ENCODE measurements around the gene MPG. TPM values are rescaled to one million over a fixed set of nuclear protein-coding genes. Genes with fewer than 3 reads are reported as not detected.

The MPG gene
- total RNA-seq, 1 experiment from 2014 or later: 144 TPM

DNA sequence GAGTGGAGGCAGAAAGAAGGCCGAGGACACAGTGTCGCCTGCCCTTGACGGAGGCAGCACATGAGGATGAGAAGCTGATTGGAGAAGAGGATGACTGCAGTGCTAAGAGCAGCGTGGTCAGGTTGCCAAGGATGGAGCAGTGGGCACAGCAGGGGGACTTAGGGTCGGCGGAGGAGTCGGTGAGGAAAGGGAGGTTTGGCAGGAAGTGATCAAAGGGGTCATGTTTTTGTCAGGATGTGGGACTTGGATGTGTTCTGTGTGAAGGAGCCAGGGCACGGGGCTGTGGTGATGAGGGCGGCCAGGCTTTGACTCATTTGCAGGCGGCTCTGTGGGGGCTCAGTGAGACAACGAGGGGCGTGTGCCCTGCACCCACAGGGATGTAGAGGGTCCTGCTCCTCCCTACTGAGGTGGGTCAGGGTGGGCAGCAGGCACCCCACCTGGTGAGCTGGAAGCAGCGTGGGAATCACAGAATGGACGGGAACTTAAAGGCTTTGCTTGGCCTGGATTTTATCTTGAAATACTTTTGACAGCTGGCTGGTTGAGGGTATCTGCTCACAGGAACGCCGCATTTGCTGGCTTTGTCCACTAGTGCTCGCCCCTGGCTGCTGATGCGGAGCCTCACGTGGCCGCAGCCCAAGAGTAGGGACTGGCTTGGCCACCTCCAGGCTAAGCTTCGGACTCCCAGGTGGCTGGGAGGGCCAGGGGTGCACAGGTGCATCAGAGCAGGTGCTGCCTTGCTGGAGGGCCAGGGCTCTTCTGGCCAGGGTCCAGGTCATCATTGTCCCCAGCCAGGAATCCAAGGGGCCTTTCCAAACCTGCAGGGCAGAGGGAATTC lies 6.0 kb downstream of the MPG start:
- DNase-seq (ENCODE audit: low spot score): peak; percentile 62

DNA sequence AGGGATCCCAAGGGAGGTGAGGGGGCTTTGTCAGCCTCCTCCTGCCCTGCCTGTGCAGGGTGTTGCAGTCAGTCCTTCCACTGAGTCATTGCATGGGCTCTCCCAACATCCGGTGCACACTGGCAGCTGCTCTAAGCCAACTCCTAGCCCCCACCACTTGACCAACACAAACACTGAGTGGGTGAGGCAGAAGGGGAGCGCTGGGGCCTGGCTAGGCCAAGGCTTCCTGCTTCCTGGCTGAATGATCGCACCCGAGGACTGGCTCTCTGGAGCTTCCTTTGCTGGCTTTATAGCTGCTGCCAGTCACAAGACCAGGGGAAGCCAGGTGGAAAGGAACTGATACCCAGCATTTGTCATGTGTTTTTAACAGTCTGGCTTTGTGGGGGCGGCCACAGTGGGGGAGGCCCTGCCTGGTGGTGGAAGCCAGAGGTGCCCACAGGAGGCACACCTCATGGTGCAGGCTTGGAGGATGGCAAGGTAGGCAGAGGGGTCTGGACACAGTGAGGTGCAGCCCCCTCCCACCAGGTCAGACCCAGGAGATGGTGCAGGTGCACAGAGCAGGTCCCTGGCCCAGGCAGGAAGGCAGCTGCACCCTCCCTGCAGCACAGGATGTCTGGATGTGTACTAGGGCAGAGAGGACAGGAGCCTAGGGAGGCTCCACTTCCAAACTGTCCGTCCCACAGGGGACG lies 6.8 kb downstream of the MPG start:
- DNase-seq (ENCODE audit: low spot score): peak; percentile 98

DNA sequence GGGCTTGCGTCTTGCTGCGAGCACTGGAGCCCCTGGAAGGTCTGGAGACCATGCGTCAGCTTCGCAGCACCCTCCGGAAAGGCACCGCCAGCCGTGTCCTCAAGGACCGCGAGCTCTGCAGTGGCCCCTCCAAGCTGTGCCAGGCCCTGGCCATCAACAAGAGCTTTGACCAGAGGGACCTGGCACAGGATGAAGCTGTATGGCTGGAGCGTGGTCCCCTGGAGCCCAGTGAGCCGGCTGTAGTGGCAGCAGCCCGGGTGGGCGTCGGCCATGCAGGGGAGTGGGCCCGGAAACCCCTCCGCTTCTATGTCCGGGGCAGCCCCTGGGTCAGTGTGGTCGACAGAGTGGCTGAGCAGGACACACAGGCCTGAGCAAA lies 7.4 kb downstream of the MPG start:
- DNase-seq (ENCODE audit: low spot score): no peak

DNA sequence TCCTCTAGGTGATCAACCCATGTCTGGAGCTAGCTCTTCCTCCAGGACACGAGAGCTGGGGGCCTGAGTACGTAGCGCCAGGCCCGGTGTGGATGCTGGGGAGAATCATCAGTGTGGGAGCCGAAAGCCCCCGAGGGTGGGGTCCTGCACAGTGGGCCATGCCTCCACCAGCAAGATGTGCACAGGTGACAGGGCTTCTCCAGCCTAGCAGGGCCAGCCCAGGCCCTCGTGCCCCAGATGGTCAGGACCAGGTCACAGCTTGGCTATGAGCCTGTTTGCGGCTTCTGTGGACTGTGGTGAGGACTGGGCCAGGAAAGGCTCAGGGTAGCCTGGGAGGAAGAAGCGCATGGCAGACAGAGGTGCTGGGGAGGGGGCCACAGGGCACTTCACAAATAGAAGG lies 7.8 kb downstream of the MPG start:
- no peak for DNase-seq (ENCODE audit: low spot score)

DNA sequence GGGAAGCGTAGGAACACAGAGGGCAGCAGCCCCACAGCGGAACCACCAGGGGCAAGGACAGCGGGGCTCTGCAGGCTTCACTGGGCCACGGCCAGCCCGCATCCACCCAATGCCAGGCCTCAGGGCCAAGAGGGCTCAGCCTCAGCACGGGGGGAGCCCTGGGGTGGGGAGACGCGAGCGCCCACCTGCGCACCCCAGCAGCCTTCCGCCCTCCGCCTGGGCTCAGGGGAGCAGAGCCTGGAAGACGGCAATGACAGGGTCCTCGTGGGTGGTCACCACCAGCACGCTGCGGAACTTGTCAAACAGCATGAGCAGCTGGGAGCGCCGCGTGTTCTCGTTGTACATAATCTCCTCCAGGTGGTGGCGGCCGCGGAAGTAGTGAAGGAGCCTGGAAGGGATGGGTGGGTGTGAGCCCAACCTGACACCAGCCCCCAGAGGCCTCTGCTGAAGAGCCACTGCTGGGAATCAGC lies 8.5 kb downstream of the MPG start:
- no peak for DNase-seq (ENCODE audit: low spot score)

DNA sequence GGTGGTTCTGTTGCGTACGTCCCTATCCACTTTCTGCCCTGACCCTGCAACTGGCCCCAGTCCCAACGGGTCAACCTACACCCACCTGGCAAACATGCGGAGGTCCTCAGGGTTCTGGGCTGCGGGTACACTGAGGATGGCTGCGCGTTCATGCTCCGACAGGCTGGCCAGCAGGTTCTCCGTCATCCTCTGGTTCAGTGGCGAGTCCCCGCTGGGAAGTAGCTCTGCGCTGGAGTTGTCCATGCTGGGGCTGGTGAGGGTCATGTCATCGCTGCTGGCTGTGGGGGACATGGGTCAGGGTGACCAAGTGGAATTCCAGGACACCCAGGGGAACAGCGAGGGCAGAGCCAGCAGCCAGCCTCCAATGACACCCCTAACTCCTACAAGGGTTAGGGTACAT lies 10.6 kb downstream of the MPG start:
- DNase-seq (ENCODE audit: low spot score): no peak

DNA sequence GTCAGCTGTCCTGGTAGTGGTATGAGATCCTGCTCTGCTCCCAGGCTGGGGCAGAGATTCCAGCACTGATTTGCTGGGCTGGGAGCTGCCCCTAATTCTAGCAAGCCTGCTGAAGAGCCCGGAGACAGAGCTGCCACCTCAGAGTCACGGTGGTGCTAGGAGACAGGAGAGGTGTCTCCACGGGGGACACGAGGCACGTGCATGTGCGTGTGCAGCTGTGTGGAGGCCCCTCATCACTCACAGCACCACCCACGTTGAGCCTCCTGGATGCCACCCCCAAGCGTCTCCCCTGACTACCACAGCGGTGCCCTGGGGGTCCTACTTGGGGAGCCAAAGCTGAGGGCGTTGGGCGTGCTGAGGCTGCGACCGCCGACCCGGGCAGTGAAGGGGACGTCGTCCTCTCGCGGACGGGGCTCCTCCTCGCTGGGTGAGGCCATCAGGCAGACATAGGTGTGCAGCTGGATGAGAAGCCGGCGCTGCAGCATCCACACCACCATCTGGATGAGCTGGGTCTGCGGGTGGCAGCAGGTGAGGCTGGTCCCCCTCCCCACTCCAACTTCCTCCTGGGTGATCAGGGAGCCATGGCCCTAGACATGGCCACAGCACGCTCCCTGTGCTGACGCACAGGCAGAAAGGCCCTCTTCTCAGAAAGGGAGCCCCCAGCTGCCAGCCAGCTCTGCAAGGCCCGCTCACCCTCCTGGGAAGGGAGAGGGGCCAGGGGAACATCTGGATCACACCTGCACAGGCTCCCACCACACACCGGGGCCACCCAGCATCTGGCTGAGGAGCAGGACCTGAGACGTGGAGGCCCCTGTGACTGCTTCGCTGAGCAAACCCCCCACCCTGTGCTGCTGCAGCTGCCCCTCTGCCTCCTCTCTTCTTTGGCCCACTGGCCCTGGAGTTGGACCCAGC lies 11.6 kb downstream of the MPG start:
- no peak for DNase-seq (ENCODE audit: low spot score)

DNA sequence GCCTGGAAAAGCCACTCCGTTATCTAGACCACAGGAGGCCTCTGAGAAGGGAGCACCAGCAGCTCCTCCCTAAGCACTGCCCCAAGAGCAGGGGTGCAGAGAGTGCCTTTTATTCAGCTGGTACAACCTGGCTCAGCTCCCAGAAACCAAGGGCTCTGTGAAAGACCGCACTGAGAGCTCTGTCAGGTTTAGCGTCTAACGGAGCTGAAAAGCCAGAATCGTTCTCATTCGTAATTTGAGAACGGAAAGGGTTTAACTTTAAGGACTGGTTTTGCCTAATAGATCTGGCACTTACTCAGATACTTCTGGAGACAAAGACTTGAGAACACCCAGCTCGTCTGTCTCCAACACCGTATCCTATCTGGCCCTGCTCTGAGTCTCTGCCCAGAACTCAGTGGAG lies 13.5 kb downstream of the MPG start:
- no peak for DNase-seq (ENCODE audit: low spot score)

DNA sequence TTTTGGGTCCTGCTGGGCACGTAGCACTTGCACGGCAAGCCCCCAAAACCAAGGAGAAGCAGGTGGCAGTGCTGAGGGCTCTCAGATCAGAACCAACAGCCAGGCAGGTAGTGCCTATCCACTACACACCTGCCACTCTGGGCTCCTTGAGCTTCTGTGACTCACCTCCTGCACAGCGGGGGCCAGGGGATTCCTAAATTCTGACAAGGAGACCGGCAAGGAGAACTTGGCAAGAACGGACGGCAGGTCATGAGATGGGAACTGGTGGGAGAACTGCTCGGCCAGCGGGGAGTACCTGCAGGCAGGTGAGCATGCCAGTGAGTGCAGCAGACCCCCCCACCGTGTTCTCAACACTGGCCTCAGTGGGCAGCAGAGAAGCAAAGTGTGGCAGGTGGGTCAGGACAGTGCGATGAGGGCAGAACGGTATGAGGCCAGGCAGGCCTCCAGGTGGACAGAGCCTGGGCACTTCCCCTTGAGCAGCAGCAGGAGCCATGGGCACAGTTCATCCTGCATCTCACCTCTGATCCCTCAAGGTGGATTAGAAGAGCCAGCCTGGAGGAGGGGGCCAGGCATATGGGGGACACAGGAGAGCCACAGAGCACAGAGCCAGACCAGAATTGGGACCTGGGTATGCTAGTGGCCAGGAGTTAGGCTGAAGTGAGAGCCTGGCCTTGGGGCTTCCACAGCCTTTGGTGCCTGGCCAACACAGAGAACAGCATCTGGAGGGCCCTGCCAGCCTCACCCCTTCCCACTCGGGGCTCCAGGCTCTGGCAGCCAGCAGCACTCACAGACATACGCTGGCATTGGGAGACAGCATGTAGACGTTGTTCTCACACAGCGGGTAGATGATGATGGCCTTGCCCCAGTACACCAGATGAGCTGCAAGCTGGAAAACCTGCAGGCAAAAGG lies 14.7 kb downstream of the MPG start:
- DNase-seq (ENCODE audit: low spot score): no peak

DNA sequence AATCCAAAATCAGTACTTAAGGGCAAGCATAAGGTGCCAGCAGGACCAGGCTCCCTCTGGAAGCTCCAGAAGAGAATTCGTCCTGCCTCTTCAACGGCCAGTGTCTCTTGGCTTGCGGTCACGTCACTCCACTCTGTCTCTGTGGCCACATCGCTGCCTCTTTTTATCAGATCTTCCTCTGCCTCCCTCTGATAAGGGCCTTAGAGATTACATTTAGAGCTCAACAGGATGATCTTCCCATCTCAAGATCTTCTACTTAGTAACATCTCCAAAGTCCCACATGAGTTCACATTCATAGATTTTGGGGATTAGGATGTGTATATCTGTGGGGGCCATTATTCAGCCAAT lies 16.9 kb downstream of the MPG start:
- no peak for DNase-seq (ENCODE audit: low spot score)

DNA sequence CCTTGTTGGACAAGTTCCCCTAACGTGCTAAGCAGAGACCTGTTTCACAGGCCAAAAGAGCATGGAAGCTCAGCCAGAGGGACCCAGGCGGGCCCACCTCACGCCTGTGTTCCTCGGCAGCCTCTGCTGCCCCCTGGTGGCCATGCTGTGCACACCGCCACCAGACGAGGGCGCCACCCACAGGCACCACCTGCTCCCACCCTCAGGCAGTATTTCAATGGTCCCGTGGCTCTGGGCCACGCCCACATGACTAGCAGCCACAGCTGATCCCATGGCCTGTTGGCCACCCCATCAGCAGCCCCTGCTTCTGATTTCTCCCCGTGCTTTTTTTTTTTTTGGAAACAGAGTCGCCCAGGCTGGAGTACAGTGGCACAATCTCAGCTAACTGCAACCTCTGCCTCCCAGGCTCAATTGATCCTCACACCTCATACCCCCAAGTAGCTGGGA lies 18.9 kb downstream of the MPG start:
- peak; percentile 91 for DNase-seq (ENCODE audit: low spot score)

DNA sequence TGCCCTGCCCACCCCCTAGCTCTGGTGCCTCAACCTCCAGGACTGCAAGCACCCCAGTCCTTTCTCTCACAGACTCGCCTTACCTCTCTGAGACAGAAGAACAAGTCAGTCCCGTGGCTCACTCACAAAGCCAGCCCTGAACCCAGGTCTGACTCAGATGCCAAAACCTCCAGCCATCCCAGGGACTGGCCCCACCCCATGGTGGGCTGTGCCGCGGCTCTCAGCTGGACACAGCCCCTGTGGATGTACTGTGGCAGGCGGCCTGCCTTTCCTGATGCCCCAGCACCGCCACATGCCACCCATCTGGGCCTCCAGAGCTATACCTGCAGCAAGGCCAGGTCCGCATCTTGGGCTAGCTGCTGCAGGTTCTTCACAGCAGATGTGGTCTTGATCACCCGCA lies 19.8 kb downstream of the MPG start:
- peak; percentile 64 for DNase-seq (ENCODE audit: low spot score)

DNA sequence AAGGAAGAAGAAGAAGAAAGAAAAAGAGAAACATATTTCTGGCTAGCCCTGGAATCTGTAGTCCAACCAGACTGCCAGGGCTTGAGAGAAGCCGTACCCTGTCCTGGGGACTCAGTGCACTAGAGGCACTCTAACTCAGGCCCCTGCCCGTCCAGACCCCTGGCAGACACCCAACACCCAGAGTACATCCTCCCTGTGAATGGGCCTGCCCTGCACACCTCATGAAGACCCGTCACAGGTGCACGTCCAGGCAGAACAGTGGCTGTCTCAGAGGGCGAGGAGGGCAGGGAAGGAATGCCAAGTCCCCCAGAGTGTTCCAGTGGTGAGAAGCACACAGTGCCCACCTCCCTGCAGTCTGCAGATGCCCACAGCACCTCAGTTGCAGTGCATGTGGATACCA lies 23.0 kb downstream of the MPG start:
- no peak for DNase-seq (ENCODE audit: low spot score)

DNA sequence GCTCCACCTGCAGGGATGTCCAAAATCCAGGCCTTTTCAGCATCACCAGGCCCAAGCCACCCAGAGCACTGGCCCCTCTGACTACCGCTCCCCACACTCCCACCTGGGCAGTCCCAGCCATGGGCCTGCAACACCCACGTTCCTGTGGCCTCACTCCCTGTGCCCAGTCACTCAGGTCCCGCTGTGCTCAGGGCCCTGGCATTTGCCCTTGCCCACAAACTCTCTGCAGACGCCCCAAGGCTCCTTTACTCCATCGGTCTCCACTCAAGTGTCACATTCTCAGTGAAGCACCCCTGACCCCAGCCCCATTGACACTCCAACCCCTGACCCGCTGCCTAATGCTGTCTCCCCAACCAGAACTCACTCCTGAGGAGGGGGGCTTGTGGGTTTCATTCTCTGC lies 23.6 kb downstream of the MPG start:
- DNase-seq (ENCODE audit: low spot score): no peak

DNA sequence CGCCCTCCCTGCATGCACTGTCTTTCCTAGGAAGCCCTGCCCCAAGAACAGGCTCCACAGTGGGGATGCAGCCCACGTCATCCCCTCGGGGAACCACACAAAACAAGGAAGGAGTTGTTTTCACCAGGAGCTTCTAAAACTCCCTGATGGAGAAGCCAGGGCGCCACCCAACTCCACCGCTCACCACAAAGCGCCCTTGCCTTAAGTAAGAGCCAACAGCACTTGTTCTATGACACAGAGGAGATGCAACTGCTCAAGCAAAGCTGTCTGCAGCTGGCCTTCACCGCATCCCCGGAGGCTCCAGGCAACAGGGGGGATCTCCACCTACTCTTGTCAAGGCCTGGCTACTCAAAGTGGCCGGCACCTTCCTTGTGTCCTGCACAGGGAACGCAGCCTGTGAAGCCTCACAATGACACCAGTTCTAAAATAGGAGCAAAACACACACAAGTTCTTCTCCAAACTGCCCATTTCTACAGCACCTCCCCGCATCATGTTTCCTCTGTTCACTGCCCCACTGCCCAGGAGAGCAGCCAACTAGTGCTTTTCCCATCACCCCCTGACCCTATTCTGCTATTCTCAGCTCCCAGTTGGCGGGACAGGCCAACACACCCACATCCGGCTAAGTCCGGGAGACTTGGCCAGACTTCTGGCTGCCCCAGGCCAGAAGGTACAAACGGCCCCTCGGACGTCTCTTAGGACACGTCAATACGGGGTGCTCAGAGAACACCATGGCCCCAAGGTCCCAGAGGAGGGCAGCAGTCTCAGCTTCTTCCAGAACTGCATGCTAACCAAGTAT lies 24.2 kb downstream of the MPG start:
- no peak for DNase-seq (ENCODE audit: low spot score)

DNA sequence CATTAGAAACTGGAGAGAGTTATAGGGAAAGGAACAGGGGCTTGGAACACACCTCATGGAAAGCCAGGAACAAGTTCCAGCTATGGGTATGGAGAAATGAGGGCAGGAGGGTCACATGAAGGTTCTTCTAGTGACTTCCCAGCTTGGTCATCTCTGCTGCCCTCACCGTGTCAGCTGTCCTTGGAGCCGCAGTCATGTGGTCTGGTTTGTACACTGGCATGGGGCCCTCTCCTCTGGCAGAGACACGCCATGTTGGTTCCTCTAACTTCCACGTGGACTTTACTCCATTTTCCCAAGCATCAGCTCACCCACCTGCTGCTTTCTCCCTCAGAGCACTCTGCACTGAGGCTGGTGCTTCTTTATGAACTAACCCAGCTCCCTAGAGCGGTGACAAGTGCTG lies 26.3 kb downstream of the MPG start:
- DNase-seq (ENCODE audit: low spot score): no peak

DNA sequence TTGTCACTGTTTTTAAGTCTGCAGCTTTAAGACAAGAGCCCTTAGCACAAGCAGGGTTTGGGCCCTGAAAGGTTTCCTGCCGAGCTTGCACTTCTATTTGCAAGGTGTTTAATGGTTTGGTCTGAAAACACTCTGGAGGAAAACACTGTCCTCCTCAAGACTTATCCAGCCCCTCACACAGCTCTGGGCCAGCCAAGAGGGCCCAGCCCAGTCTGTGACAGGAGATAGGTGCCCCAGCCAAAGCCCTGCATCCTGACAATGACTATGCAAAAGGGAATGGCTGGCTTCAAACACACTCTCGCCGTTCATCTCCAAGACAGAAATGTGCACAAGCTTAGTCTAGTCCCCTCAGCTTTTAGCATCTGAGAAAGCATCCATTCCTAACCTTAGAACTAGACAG lies 26.9 kb downstream of the MPG start:
- no peak for DNase-seq (ENCODE audit: low spot score)

DNA sequence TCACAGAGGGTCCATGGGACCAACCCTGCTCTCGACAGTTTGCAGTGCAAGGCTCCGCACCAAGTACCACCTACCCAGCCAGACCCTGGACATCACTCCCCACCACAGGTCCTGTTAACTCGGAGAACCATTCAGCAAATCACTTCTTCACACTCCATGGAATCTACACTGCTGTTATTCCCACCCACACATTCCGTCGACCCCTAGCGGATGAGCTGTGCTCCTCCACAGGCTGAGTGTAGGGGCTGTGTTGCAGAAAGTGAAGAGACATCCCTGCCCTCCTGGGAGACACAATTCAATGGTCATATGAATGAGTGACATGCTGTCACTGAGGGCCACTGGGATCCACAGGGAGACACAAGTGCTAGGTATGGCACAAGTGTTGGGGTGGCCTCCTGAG lies 27.5 kb downstream of the MPG start:
- no peak for DNase-seq (ENCODE audit: low spot score)

DNA sequence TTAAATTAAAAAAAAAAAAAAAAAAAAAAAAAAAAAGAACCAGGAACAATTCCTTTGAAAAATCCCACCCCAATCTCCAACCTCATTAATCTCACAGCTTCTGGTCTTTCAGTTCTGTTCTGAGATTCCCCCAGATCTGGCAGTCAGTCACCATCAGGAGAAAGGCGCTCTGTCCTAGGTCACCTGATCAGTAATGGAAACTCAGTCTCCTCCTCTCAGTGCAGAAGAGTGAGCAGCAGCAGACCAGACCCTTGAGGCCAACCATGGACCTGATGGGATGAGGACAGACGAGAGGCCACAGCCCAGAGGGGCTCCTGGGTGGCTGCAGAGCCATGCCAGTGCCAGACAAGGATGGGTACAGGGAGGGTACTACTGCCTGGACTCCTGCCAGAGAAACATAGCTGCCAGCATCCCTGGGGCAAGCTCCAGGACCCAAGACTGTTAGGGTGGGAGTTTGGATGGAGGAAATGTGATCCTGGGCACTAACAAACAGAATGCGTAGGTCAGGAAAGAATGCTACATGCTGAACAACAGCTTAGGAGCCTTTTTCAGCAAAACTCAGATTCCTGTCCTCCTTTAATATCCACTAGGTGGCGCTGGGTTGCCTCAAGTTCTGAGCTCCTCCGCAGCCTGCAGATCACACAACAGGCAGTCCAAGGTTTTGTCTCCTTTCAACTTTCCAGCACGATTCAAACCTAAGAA lies 28.7 kb downstream of the MPG start:
- DNase-seq (ENCODE audit: low spot score): peak; percentile 67
